ENCODE results near the gene USP33.

- TF ChIP-seq RNF2 (IDR thresholded peaks at IDR 0.05; ENCODE audit: borderline replicate concordance, low read depth) (no peak), HES2 (IDR thresholded peaks at IDR 0.05) (no peak), TFCP2L1 (CRISPR knock-in tag; IDR thresholded peaks at IDR 0.05) (no peak), SMC3 (IDR thresholded peaks at IDR 0.05) (no peak), HOXA7 (CRISPR knock-in tag; IDR thresholded peaks at IDR 0.05) (no peak), CHD2 (IDR thresholded peaks at IDR 0.05; ENCODE audit: low read length, partially characterized antibody) (no peak), EHF (CRISPR knock-in tag; IDR thresholded peaks at IDR 0.05) (no peak)
- TF ChIP-seq, protein P1, sequence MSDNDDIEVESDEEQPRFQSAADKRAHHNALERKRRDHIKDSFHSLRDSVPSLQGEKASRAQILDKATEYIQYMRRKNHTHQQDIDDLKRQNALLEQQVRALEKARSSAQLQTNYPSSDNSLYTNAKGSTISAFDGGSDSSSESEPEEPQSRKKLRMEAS (IDR thresholded peaks at IDR 0.05) = no peak
Measured at GRCh38 chr1:77725706-77726105, 33.9 kb downstream of the USP33 start.
